Activated naive CD8-positive, alpha-beta T cell (primary cell): Measurements from ENCODE around the gene COL6A6.

ENCODE experiments used
- H3K27ac Mint-ChIP-seq: one replicate; pipeline ENCODE4 v1.8.0; 2021; ENCODE audit warnings: mixed read lengths
- H3K27me3 Mint-ChIP-seq: one replicate; pipeline ENCODE4 v1.8.0; 2021; ENCODE audit warnings: mixed read lengths
- H3K36me3 Mint-ChIP-seq: one replicate; pipeline ENCODE4 v1.8.0; 2021; ENCODE audit warnings: mixed read lengths
- H3K4me1 Mint-ChIP-seq: one replicate; pipeline ENCODE4 v1.8.0; 2021; ENCODE audit warnings: low read depth, mixed read lengths
- H3K4me3 Mint-ChIP-seq: one replicate; pipeline ENCODE4 v1.8.0; 2021; ENCODE audit warnings: mild to moderate bottlenecking, mixed read lengths
- H3K9me3 Mint-ChIP-seq: one replicate; pipeline ENCODE4 v1.8.0; 2021; ENCODE audit warnings: low read depth, mixed read lengths

Gene COL6A6, protein sequence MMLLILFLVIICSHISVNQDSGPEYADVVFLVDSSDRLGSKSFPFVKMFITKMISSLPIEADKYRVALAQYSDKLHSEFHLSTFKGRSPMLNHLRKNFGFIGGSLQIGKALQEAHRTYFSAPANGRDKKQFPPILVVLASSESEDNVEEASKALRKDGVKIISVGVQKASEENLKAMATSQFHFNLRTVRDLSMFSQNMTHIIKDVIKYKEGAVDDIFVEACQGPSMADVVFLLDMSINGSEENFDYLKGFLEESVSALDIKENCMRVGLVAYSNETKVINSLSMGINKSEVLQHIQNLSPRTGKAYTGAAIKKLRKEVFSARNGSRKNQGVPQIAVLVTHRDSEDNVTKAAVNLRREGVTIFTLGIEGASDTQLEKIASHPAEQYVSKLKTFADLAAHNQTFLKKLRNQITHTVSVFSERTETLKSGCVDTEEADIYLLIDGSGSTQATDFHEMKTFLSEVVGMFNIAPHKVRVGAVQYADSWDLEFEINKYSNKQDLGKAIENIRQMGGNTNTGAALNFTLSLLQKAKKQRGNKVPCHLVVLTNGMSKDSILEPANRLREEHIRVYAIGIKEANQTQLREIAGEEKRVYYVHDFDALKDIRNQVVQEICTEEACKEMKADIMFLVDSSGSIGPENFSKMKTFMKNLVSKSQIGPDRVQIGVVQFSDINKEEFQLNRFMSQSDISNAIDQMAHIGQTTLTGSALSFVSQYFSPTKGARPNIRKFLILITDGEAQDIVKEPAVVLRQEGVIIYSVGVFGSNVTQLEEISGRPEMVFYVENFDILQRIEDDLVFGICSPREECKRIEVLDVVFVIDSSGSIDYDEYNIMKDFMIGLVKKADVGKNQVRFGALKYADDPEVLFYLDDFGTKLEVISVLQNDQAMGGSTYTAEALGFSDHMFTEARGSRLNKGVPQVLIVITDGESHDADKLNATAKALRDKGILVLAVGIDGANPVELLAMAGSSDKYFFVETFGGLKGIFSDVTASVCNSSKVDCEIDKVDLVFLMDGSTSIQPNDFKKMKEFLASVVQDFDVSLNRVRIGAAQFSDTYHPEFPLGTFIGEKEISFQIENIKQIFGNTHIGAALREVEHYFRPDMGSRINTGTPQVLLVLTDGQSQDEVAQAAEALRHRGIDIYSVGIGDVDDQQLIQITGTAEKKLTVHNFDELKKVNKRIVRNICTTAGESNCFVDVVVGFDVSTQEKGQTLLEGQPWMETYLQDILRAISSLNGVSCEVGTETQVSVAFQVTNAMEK (N-terminal part only)

DNA sequence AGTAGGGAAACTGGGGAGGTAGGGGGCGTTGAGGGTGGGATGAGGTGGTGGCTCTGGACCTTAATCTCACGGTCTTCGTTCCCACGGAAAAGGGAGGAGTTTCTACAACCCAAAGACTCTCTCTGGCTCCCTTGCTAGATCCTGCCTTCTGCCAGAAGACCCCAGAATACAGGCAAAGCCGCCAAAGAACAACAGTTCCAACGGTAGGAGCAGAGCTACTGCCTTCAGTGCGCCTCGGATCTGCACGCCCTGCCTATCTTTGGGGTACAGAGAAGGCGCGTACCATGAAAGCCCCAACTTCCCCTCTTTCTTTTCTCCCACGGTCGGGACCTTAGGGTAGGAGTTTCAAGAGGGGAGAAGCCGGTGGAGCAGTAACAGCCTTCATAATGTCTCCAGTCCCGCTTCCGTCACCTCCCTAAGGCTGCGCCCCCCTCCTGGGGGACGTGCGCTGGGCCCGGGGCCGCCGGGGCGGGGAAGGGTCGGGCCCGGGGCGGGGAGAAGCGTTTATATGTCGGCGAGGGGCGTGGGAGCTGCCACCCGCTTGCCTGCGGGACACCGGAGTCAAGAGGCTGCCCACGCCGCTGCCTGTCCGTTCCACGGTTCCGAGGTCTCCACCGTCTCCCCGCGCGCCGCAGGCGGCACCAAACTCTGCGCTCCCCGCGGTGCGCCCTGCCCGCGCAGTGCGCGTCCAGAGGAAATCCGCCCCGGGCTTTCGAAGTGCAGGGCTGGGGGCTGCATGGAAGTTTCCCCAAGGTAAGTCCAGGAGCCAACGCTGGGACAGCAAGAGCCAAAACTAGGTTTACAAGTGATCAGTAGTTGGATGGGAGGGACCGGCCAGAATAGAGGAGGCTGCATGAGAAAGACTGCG is at the start of gene COL6A6:
TSS of gene COL6A6 (plus strand) at position 533 of the 868 bp plus-strand sequence. CDS start 43,188 bp downstream, outside the sequence.
- no peaks in the 10 kb centered on the region for H3K36me3 Mint-ChIP-seq

GRCh38 chr3:130468311-130468710 is 48.7 kb upstream of the COL6A6 start:
- Mint-ChIP-seq H3K4me1 (no peaks in the 10 kb centered on the region), H3K27ac (no peak overlapping the region), H3K4me3 (no peak overlapping the region), H3K27me3 (peaks cover 22% of the 10 kb centered on the region), H3K36me3 (no peaks in the 10 kb centered on the region), H3K9me3 (no peaks in the 10 kb centered on the region)

More for the DNA sequence above, at the start of gene COL6A6:
- H3K27ac Mint-ChIP-seq: no peak within 1 kb of the TSS
- H3K27me3 Mint-ChIP-seq: peaks cover 25% of the 10 kb centered on the region
- H3K4me3 Mint-ChIP-seq: no peak within 1 kb of the TSS
- peaks cover 2% of the 10 kb centered on the region for H3K4me1 Mint-ChIP-seq
- no peaks in the 10 kb centered on the region for H3K9me3 Mint-ChIP-seq

GRCh38 chr3:130470126-130470525 is 46.9 kb upstream of the COL6A6 start:
- H3K4me3 Mint-ChIP-seq: no peak overlapping the region
- H3K9me3 Mint-ChIP-seq: no peaks in the 10 kb centered on the region
- H3K36me3 Mint-ChIP-seq: no peaks in the 10 kb centered on the region
- H3K27ac Mint-ChIP-seq: no peak overlapping the region
- no peaks in the 10 kb centered on the region for H3K4me1 Mint-ChIP-seq
- peaks cover 17% of the 10 kb centered on the region for H3K27me3 Mint-ChIP-seq

DNA sequence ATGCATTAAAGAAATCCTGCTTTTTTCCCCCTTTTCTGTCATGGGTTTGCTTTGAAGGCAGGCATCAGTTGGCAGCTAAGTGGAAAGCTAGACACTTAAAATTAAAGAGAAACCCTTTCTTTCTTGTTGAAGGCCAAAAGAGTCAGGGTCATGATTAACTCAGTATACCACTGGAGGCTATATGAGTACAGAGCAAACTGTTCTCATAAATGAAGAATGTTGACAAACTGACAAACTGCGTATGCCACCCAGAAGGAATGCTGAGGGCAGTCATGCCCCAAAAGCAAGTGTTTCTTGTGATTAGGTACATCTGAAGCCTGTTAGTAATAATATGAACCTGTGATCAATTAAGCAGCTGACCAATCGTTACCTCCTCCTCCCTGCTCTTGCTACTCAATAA is 43.6 kb upstream of the COL6A6 start:
- no peak overlapping the region for H3K4me3 Mint-ChIP-seq
- H3K36me3 Mint-ChIP-seq: no peaks in the 10 kb centered on the region
- H3K9me3 Mint-ChIP-seq: no peaks in the 10 kb centered on the region
- H3K4me1 Mint-ChIP-seq: no peaks in the 10 kb centered on the region
- H3K27me3 Mint-ChIP-seq: peaks cover 13% of the 10 kb centered on the region
- H3K27ac Mint-ChIP-seq: no peak overlapping the region

DNA sequence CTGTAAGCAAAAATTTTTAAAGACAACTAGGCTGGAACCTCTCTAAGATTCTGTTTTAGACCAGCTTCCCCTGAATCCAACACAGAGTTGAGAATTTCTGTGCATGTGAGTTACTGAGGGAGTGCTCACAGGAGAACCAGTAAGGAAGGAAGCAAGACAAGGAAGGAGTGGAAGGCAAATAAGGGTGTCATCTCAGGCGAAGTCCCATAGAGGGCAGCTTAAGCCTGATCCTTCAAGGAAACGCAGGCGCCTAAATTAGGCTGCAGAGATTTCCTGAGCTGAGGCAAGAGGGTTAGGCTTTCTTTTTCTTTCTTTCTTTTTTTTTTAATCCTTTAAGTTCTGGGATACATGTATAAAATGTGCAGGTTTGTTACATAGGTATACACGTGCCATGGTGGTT is 36.2 kb upstream of the COL6A6 start:
- no peak overlapping the region for H3K4me3 Mint-ChIP-seq
- H3K9me3 Mint-ChIP-seq: no peaks in the 10 kb centered on the region
- H3K36me3 Mint-ChIP-seq: no peaks in the 10 kb centered on the region
- peaks cover 4% of the 10 kb centered on the region for H3K27me3 Mint-ChIP-seq
- H3K4me1 Mint-ChIP-seq: no peaks in the 10 kb centered on the region
- H3K27ac Mint-ChIP-seq: no peak overlapping the region

- H3K4me3 Mint-ChIP-seq: no peak overlapping the region
- H3K27me3 Mint-ChIP-seq: peaks cover 4% of the 10 kb centered on the region
- H3K9me3 Mint-ChIP-seq: no peaks in the 10 kb centered on the region
- H3K36me3 Mint-ChIP-seq: no peaks in the 10 kb centered on the region
- no peak overlapping the region for H3K27ac Mint-ChIP-seq
- no peaks in the 10 kb centered on the region for H3K4me1 Mint-ChIP-seq
These were observed 28.7 kb upstream of the COL6A6 start for GRCh38 chr3:130488288-130488687.

- Mint-ChIP-seq H3K4me3 (no peak overlapping the region), H3K36me3 (no peaks in the 10 kb centered on the region), H3K4me1 (no peaks in the 10 kb centered on the region), H3K27me3 (peaks cover 4% of the 10 kb centered on the region), H3K27ac (no peak overlapping the region), H3K9me3 (no peaks in the 10 kb centered on the region)
These were observed 28.1 kb upstream of the COL6A6 start for GRCh38 chr3:130488769-130489450.

DNA sequence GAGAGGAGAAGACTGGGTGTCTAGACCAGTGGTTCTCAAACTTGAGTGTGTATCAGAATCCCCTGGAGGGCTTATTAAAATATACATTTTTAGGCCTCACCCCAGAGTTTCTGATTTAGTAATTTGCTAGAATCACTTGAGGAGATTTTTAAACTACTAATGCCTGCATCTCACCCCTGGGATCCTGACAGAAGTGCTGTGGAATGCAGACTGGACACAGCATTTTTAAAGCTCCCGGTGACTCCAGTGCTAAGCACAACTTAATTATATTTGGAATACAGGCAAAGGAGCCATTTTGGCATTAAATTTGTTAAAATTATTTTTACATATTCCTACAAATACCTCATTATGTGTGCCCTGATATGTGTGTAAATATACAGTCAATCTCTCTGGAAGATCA is 26.7 kb upstream of the COL6A6 start:
- H3K36me3 Mint-ChIP-seq: no peaks in the 10 kb centered on the region
- H3K9me3 Mint-ChIP-seq: no peaks in the 10 kb centered on the region
- H3K4me3 Mint-ChIP-seq: no peak overlapping the region
- no peak overlapping the region for H3K27ac Mint-ChIP-seq
- peaks cover 4% of the 10 kb centered on the region for H3K27me3 Mint-ChIP-seq
- H3K4me1 Mint-ChIP-seq: no peaks in the 10 kb centered on the region

- Mint-ChIP-seq H3K9me3 (no peaks in the 10 kb centered on the region), H3K4me1 (no peaks in the 10 kb centered on the region)
These were observed 25.5 kb upstream of the COL6A6 start for GRCh38 chr3:130491431-130491830.

GRCh38 chr3:130504701-130505100 is 12.3 kb upstream of the COL6A6 start:
- Mint-ChIP-seq H3K27me3 (peaks cover 7% of the 10 kb centered on the region), H3K4me1 (no peaks in the 10 kb centered on the region), H3K4me3 (no peak overlapping the region), H3K9me3 (no peaks in the 10 kb centered on the region), H3K36me3 (no peaks in the 10 kb centered on the region), H3K27ac (no peak overlapping the region)

More at GRCh38 chr3:130491431-130491830, 25.5 kb upstream of the COL6A6 start:
- no peak overlapping the region for H3K27ac Mint-ChIP-seq
- no peak overlapping the region for H3K4me3 Mint-ChIP-seq
- peaks cover 4% of the 10 kb centered on the region for H3K27me3 Mint-ChIP-seq
- no peaks in the 10 kb centered on the region for H3K36me3 Mint-ChIP-seq

DNA sequence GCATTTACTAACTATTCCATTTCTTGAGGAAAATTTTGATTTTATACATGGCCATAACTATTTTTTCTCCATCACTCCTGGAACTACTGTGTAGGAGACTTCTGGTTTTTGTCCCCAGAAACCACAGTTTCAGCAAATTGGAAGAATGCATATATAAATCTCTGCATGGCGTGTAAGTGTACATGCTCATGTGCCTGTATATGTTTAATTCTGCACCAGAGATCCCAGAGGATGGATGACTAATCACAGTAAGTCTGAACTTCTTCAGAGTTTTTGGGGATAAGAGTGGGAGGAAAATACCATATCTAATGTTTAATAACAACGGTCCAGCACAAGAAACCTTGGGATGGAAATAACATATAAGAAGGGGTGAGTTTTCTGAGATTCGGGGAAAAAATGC is 10.9 kb upstream of the COL6A6 start:
- Mint-ChIP-seq H3K9me3 (no peaks in the 10 kb centered on the region), H3K36me3 (no peaks in the 10 kb centered on the region), H3K4me3 (no peak overlapping the region), H3K27ac (no peak overlapping the region), H3K27me3 (peaks cover 9% of the 10 kb centered on the region), H3K4me1 (no peaks in the 10 kb centered on the region)

DNA sequence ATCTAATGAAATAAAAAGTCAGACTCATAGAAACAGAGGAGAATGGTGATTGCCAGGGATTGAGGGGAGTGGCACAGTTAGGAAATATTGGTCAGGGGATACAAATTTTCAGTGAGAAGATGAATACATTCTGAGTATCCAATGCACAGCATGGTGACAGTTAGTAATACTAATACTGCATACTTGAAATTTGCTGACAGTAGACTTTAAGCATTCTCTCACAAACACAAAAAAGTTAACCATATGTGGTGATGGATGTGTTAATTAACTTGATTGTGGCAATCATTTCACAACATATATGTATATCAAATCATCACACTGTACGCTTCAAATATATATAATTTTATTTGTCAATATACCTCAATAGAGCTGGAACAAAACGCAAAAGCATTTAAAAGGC is 9.2 kb upstream of the COL6A6 start:
- Mint-ChIP-seq H3K4me3 (no peak overlapping the region), H3K9me3 (no peaks in the 10 kb centered on the region), H3K4me1 (no peaks in the 10 kb centered on the region), H3K36me3 (no peaks in the 10 kb centered on the region), H3K27ac (no peak overlapping the region), H3K27me3 (peaks cover 11% of the 10 kb centered on the region)

- Mint-ChIP-seq H3K9me3 (no peaks in the 10 kb centered on the region), H3K27ac (no peak overlapping the region), H3K4me3 (no peak overlapping the region), H3K36me3 (no peaks in the 10 kb centered on the region), H3K4me1 (no peaks in the 10 kb centered on the region), H3K27me3 (peaks cover 11% of the 10 kb centered on the region)
These were observed 8.0 kb upstream of the COL6A6 start for GRCh38 chr3:130509008-130509407.
